Gastroesophageal sphincter (tissue), 4 donors: Measurements from ENCODE around the gene RNF19B. TPM values are rescaled to one million over a fixed set of nuclear protein-coding genes. Genes with fewer than 3 reads are reported as not detected.

Experiments used
- ATAC-seq: fragments of 150-250 bp; one replicate; pipeline ENCODE4 v1.9.1; 2016; ENCODE audit warnings: mild to moderate bottlenecking, moderate library complexity
- H3K27ac ChIP-seq, 4 donors: fragments of 200-600 bp; sonication (generic) in 3 of 4; 1 replicate in 3 of 4; 2 replicates in 1 of 4; pipeline ENCODE4 v1.5.1; 2016 to 2019
- H3K27me3 ChIP-seq: fragments of 200-600 bp; sonication (generic); one replicate; pipeline ENCODE4 v1.5.1; 2019
- H3K36me3 ChIP-seq, 2 donors: fragments of 200-600 bp; sonication (generic); one replicate each; pipeline ENCODE4 v1.5.1; 2019; ENCODE audit warnings: control low read depth in 1 of 2
- H3K4me1 ChIP-seq, 3 donors: fragments of 200-600 bp; sonication (generic); 1 replicate in 2 of 3; 2 replicates in 1 of 3; pipeline ENCODE4 v1.5.1; 2016 to 2019; ENCODE audit warnings: control low read depth in 2 of 3
- H3K4me3 ChIP-seq, 2 donors: fragments of 200-600 bp; sonication (generic); one replicate each; pipeline ENCODE4 v1.5.1; 2019; ENCODE audit warnings: mild to moderate bottlenecking in 1 of 2, moderate library complexity in 1 of 2
- H3K9me3 ChIP-seq, 3 donors: fragments of 200-600 bp; sonication (generic); one replicate each; pipeline ENCODE4 v1.5.1; 2017 to 2019; ENCODE audit warnings: control low read depth in 2 of 3
- CTCF ChIP-seq, 4 experiments: fragments of 200-600 bp in 2 of 4; fragments of 450-650 bp in 2 of 4; sonication (generic) in 1 of 4; IDR thresholded peaks; one replicate each; pipeline ENCODE4 v1.5.1; 2017 to 2019; ENCODE audit warnings: antibody characterized with exemption in 4 of 4, mild to moderate bottlenecking in 2 of 4, moderate library complexity in 2 of 4
- EP300 ChIP-seq: sonication (generic); formaldehyde crosslinking; IDR thresholded peaks from one replicate; pipeline ENCODE4 v1.6.1; 2017; ENCODE audit warnings: antibody characterized with exemption, mild to moderate bottlenecking
- POLR2A ChIP-seq, 2 donors: fragments of 450-650 bp; IDR thresholded peaks; one replicate each; pipeline ENCODE4 v1.6.1; 2017; ENCODE audit warnings: antibody characterized with exemption in 2 of 2, mild to moderate bottlenecking in 2 of 2, moderate library complexity in 1 of 2
- POLR2AphosphoS5 ChIP-seq: sonication (generic); formaldehyde crosslinking; IDR thresholded peaks from one replicate; pipeline ENCODE4 v1.6.1; 2017; ENCODE audit warnings: antibody characterized with exemption
- whole genome bisulfite sequencing, 2 donors: methylation state at CpG; one replicate each; pipeline ENCODE4 v1.1.5; 2018; ENCODE audit warnings: low coverage in 1 of 2; 5-methylcytosine and 5-hydroxymethylcytosine counted together
- total RNA-seq, 4 donors: library from RNA; depleted of rRNA; stranded (reverse); fragments of >200 nt; gene quantifications; one replicate each; pipeline ENCODE4 v1.1.0, GENCODE V29; 2016

Gene RNF19B
- total RNA-seq, 4 donors from 2014 or later = 19.5 to 25.2 (median 21.8) TPM

- no peaks in the 10 kb centered on the region for H3K9me3 ChIP-seq
- H3K36me3 ChIP-seq = no peaks in the 10 kb centered on the region
- TF ChIP-seq POLR2AphosphoS5 = peak; percentile 8
- TF ChIP-seq EP300 = no peak
- no peak for TF ChIP-seq POLR2A (IDR thresholded peaks at IDR 0.05)
- ATAC-seq = no peak
- H3K27ac ChIP-seq = peak overlapping the region in 3 of 4 donors; percentile 16 to 71 (median 53)
- H3K4me1 ChIP-seq = peaks cover 6 to 46% (median 31%) of the 10 kb centered on the region in 3 donors
- no peaks in the 10 kb centered on the region for H3K27me3 ChIP-seq
- no peak overlapping the region for H3K4me3 ChIP-seq
Observed at GRCh38 chr1:32988665-32989064, 24.1 kb upstream of the RNF19B start.

GRCh38 chr1:32985226-32985625 lies 20.6 kb upstream of the RNF19B start:
- TF ChIP-seq POLR2AphosphoS5 (no peak), EP300 (no peak), CTCF (IDR thresholded peaks at IDR 0.05) (no peak), POLR2A (IDR thresholded peaks at IDR 0.05) (no peak)
- Histone ChIP-seq H3K27me3 (no peaks in the 10 kb centered on the region), H3K9me3 (no peaks in the 10 kb centered on the region), H3K36me3 (no peaks in the 10 kb centered on the region), H3K4me1 (peaks cover 6 to 35% (median 18%) of the 10 kb centered on the region in 3 donors), H3K27ac (no peak overlapping the region), H3K4me3 (no peak overlapping the region)
- WGBS, 2 donors = 100% methylated on average over 1 of the region's 1 CpG
- ATAC-seq = no peak

GRCh38 chr1:32984455-32985171 lies 20.0 kb upstream of the RNF19B start:
- peak overlapping the region in 2 of 4 donors; percentile 12 to 57 for H3K27ac ChIP-seq
- no peak overlapping the region for H3K4me3 ChIP-seq
- no peaks in the 10 kb centered on the region for H3K9me3 ChIP-seq
- 60% methylated on average over 1 of the region's 1 CpG; no CpG with 5 or more reads in 1 of the 2 donors for WGBS, 2 donors
- H3K27me3 ChIP-seq = no peaks in the 10 kb centered on the region
- no peaks in the 10 kb centered on the region for H3K36me3 ChIP-seq
- TF ChIP-seq CTCF (IDR thresholded peaks at IDR 0.05) (no peak), EP300 (no peak), POLR2AphosphoS5 (no peak), POLR2A (IDR thresholded peaks at IDR 0.05) (no peak)
- peaks cover 6 to 32% (median 15%) of the 10 kb centered on the region in 3 donors for H3K4me1 ChIP-seq
- peak; percentile 5 for ATAC-seq

GRCh38 chr1:32984090-32984454 lies 19.5 kb upstream of the RNF19B start:
- ATAC-seq = peak; percentile 22
- H3K4me3 ChIP-seq = no peak overlapping the region
- 62 to 63% methylated on average over 2 to 4 of the region's 4 CpGs for WGBS, 2 donors

GRCh38 chr1:32983020-32983419 lies 18.4 kb upstream of the RNF19B start:
- WGBS, 2 donors = 71 to 90% methylated on average over 3 of the region's 3 CpGs
- H3K4me1 ChIP-seq = peaks cover 0 to 16% (median 5%) of the 10 kb centered on the region in 3 donors
- ATAC-seq = no peak
- H3K27me3 ChIP-seq = no peaks in the 10 kb centered on the region
- H3K27ac ChIP-seq = no peak overlapping the region
- TF ChIP-seq POLR2AphosphoS5 = no peak
- no peak for TF ChIP-seq EP300
- TF ChIP-seq POLR2A (IDR thresholded peaks at IDR 0.05) = no peak
- no peak for TF ChIP-seq CTCF (IDR thresholded peaks at IDR 0.05)
- no peak overlapping the region for H3K4me3 ChIP-seq
- H3K36me3 ChIP-seq = no peaks in the 10 kb centered on the region
- H3K9me3 ChIP-seq = no peaks in the 10 kb centered on the region

More at GRCh38 chr1:32984090-32984454, 19.5 kb upstream of the RNF19B start:
- no peaks in the 10 kb centered on the region for H3K27me3 ChIP-seq
- no peaks in the 10 kb centered on the region for H3K9me3 ChIP-seq
- TF ChIP-seq POLR2AphosphoS5 = no peak
- TF ChIP-seq POLR2A (IDR thresholded peaks at IDR 0.05) = no peak
- TF ChIP-seq EP300 = no peak
- peaks cover 6 to 27% (median 14%) of the 10 kb centered on the region in 3 donors for H3K4me1 ChIP-seq
- peak overlapping the region in 2 of 4 donors; percentile 12 to 57 for H3K27ac ChIP-seq
- H3K36me3 ChIP-seq = no peaks in the 10 kb centered on the region
